Dermis microvascular lymphatic vessel endothelial cell (primary cell): ENCODE measurements around the gene RBP3. TPM values are rescaled to one million over a fixed set of nuclear protein-coding genes. Genes with fewer than 3 reads are reported as not detected.

ENCODE experiments used
- DNase-seq, 2 donors: peaks; one replicate each; pipeline versions ENCODE4 v3.0.0 to v3.0.0-alpha.2; 2010; ENCODE audit warnings: low read depth in 2 of 2
- total RNA-seq: library from RNA; depleted of rRNA; stranded (reverse); fragments of >200 nt; gene quantifications from 2 replicates; pipeline ENCODE4 v1.2.1, GENCODE V29; 2014

RBP3 gene
- total RNA-seq, 1 donor from 2014 or later: not detected

DNA sequence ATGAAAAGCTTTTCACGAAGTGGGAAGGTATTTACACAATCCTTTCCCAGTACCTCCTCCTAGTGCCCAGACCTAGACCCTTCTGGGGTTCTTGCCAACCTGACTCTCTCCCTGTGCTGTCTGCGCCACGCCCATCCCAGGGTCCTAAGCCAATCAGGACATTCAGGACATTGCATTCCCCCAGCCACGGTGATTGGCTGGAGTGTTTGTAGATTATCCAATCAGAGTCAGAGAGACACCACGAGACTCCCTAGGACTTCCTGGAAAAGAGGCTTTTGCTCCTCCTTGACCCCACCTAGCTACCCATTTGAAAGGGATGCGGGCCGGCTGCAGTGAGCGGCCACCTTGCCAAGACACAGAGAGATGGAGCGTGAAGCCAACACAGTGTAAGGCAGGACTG, 29.5 kb upstream of the RBP3 start:
- no peak for DNase-seq

DNA sequence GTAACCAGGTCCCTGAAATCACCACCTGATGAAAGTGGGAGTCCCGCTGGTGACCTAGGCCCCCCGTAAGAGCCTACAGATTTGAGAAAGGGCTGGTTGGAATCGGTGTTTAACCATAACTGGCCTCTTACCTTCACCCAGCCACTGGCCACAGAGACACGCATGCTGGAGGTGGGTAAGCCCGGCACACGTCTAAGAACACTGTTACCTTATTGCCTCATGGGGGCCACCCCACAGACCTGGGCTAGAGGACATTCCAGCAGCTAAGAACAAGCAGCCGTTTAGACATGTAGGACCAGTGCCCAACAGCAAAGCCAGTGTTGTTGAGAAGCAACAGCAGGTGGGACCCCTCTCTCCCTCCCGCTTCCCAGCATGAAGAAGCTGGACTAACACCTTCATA, 28.4 kb upstream of the RBP3 start:
- DNase-seq: no peak

DNA sequence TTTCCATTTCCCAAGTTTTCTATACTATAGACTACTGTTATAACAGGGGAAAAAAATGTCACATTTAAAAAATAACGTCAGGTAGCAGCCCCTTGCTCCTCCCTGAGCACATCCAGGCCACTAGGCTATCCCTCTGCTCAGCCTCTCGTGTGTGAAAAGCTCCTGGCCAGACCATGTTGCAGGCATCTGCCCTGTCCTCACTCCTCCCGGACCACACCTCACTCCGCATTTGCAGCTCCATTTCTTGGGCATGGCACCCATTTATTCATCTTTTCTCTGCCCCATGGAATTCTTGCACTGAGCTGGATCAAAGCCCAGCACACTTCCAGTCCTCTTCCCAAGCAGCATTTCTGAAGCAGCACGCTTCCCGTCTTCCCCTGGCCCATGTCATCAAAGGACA, 27.4 kb upstream of the RBP3 start:
- DNase-seq: no peak

DNA sequence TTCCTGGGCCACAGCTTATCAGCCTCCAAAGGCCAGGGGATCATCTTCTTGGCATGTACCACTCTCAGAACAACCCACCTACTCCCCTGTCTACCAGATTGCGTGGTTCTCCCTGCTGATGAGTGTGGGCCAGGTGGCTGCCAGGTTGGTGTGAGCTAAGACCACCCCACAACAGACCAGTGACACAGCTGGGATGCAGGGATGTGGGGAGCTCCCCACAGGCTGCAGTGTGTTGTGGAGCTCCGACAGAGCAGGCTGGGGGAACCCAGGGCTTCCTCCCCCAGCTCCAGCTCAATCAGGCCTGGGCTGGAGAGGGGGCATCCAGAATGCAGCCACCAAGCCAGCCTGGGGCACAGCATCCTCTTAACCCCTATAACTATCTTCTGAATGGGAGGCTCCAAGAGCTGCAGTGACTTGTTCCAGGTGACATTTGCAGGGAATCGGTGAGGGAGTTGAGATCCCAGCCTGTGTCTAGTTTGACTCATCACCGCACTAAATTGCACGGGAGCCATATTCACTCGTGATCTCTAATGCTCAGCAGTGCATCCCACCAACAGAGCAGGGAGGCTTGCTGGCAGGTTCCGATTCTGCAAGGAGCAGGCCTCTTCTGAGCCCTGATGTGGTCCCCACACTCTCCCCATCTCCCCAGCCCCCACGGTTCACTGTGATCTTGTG, 26.5 kb upstream of the RBP3 start:
- DNase-seq: no peak

DNA sequence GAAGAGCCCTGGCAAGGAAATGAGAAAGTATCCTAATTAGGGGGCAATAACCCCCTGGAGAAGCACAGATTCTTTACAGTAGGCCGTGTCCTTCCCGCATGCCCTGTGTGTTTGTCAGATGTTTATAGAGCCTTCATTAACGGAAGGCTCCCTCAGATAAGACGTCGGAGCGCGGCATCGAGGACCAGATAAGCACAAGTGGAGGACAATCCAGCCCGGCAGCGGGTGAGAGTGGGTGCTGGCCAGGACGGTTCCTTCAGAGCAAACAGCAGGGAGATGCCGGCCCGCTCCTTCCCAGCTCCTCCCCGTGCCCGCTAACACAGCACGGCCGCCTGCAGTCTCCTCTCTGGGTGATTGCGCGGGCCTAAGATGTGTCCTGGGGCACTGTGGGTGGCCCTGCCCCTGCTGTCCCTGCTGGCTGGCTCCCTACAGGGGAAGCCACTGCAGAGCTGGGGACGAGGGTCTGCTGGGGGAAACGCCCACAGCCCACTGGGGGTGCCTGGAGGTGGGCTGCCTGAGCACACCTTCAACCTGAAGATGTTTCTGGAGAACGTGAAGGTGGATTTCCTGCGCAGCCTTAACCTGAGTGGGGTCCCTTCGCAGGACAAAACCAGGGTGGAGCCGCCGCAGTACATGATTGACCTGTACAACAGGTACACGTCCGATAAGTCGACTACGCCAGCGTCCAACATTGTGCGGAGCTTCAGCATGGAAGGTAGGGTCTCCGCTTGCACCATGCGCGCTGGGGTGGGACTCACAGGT, 25.7 kb upstream of the RBP3 start, which contains the start of gene GDF2:
TSS of gene GDF2 (plus strand) at position 155 of the 762 bp plus-strand sequence. CDS start at position 370, 215 bp downstream.
- no peak for DNase-seq

DNA sequence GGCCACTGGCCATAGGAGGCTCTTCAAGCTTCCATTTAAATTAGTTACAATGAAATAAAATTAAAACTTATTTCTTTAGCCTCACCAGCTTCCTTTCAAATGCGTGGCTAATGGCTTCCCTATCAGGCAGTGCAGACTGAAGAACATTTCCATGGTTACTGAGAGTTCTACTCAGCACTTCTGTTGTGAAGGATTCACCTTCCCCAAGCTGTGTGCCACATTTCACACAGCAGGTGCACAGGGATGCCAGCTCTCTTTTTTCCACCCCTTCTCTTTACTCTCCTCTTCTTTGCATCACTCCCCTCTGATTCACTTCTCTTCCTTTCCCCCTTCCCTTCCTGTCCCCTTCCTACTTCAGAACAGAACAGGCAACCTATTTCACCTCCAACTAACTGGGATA, 25.1 kb upstream of the RBP3 start:
- no peak for DNase-seq

DNA sequence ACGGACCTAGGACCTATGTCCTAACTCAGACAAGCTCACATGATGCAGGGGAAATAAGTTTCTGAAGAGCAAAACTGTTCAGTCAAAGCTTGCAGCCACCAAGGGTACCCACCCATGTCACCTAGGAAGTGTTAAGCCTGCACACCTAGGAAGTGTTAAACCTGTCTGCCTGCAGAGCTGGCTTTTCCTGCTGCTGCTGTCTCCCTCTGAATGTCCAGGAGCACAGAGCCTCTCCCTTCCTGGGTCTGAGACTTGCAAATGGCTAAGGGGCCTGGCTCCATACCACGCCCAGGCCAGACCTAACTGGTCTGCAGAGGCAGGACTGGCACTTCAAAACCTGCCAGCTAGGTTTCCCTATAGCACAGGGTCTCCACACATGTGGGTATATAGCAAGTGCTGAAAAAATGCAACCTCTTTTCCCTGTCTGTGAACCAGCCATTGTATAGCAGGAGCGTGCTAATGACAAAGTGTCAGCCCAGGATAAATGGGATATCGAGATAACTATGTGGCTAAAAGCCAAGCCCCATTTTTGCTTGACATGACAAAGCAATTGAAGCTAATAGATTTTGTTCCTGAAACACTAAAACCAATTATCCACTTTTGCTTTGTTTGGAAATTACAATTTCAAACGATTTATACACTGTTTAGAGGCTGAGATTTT, 24.4 kb upstream of the RBP3 start:
- no peak for DNase-seq

DNA sequence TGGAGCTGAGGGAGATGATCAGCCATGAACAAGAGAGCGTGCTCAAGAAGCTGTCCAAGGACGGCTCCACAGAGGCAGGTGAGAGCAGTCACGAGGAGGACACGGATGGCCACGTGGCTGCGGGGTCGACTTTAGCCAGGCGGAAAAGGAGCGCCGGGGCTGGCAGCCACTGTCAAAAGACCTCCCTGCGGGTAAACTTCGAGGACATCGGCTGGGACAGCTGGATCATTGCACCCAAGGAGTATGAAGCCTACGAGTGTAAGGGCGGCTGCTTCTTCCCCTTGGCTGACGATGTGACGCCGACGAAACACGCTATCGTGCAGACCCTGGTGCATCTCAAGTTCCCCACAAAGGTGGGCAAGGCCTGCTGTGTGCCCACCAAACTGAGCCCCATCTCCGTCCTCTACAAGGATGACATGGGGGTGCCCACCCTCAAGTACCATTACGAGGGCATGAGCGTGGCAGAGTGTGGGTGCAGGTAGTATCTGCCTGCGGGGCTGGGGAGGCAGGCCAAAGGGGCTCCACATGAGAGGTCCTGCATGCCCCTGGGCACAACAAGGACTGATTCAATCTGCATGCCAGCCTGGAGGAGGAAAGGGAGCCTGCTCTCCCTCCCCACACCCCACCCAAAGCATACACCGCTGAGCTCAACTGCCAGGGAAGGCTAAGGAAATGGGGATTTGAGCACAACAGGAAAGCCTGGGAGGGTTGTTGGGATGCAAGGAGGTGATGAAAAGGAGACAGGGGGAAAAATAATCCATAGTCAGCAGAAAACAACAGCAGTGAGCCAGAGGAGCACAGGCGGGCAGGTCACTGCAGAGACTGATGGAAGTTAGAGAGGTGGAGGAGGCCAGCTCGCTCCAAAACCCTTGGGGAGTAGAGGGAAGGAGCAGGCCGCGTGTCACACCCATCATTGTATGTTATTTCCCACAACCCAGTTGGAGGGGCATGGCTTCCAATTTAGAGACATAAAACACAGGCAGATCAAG, 22.6 kb upstream of the RBP3 start:
- DNase-seq: no peak

DNA sequence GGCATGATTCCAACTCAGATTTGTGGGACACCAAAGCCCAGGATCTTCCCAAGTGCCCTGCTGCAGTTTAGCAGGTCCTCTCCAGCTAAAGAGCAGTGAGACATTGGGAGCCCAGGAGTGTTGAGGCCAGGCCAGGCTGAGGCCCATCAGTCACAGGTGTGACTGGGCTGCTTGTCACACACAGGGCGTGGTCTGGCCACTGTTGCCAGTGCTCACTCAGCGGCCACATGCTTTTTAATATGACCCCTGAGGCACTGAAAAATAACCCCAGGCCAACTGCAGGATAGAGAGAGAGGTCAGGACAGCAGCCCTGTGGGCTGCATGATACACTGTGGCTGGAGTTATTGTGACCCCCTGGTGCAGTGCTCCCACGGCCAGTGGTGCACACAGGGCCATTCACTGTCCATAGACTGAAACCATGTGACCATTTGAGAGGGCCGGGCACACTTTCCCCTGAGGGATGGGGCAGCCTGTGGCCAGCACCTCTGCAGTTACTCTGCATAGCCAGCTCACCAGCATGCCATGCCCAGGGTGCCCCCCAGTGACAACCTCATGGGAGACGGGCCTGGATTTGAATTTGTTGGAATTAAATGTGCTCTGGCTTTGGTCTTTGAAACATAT, 21.7 kb upstream of the RBP3 start:
- DNase-seq: no peak

DNA sequence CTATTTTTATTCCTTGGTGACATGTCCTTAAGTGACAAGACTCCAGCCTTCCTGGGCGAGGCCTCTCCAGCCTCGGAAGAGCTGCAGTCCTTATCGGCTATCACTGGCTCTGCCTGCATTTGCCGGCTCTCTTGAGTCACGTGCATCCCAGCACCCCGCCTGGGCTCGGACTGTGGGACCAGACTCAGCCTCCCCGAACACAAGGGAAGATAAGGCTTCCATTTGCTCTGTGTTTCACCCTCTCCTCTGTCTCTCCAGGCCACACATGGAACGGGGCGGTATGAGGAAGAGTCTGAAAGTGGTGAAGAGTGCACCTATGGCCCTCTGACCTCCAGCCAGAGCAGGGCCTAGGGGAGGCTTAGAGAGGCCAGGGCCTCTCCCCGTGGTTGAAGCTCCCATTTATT, 21.2 kb upstream of the RBP3 start:
- no peak for DNase-seq

DNA sequence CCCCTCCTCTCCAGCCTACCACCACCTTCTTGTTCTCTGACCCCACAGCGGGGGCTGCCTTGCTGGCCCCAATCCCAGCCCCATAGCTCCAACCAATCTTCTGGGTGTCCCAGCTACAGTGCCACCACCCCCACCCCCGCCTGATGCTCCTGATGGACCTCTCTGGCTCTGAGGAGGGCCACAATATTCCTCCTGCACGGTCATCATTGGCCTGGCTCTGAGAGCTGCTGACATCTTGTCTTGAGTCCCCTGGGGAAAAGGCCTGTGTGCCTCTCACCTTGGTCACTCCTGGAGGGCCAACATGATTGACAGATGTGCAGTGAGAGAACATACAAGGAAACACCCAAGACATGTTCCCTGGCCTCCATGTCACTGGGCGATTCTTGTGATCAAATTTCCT, 18.3 kb upstream of the RBP3 start:
- no peak for DNase-seq

DNA sequence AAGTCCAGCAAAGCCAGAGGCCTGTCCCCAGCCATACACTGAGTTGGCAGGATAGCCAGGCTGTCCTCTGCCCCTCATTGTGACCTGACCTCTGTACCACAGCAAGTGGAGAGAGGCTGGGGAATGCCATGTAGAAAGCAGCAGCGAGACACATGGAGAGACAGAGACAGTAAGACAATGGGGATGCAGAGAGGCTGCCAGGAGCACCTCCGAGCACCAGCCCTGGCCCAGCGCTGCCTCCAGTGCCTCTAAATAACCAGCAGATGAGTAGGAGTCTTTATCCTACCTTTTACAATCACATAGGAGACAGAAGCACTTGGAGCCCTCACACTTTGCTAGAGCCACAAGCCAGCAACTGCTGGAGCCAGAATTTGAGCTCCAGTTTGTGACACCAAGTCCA, 17.8 kb upstream of the RBP3 start:
- DNase-seq: no peak

DNA sequence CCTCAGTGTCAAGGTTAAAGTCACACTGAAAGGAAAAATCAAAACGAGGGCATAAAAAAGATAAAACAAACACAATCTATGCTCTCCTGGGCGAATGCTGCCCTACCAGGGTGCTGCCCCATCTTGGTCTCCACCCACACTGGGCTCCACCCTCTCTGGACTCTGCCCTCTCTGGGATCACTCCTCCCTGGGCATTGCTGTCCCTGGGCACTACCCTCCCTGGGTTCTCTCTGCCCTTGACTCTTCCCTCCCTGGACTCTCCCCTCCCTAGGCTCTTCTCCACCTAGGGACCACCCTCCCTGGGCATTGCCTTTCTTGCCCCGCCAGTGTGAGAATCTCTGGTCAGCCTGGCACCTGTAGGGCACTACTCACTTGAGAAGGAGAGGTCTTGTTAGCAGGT, 17.4 kb upstream of the RBP3 start:
- no peak for DNase-seq

DNA sequence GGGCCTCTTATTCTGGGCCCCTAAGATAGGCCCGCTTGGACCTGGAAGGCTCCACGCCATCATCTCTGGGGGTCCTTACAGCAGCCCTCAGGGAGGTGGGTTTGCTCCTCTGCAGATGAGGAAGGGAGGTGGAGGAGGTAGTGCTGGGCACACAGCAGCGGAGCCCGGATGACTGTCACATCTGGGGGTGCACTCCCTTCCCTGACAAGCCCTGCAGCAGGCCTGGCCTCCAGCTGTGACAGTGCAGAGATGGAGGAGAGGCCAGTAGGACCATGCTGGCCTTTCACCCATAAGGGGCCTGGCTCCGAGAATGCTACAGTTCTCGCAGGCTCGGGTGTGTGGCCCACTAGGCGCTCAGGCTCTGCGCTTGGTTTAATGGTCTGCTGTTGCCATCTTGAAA, 16.7 kb upstream of the RBP3 start:
- no peak for DNase-seq

DNA sequence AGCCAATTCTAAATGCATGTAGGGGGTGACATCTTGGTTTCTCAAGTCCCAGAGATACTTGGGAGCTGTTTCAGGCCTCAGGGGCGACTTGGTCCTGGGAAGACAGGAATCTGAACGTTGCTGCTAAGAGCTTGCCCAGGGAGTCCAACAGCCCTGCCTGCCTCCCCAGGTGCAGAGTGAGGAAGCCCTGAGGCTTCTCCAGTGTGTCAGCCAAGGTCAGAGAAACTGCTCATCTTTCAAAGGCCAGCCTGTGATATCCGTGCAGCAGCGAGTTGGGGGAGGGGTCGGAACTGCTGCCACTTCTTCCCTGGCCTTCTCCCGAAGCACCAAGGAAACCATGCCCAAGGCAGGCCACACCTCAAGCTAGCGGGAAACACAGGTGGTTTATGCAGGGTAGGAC, 16.2 kb upstream of the RBP3 start:
- DNase-seq: no peak

DNA sequence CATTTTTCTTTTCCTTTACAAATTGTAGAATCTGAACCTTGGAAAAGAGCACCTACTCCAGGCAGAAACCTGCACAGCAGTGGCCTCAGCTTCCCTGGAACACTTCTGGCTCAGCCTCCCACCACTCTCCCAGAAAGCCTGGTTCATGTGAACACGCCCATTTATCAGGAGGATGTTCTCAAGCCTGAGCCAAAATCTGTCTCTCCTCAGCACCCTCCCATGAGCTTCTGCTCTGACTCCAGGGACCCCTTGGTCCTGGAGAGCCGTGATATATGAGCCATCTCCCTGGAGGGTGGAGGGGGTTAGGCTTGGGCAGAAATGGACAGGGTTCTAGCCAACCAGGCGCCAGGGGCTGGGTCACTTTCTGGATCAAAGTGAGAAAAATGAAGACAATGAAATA, 15.8 kb upstream of the RBP3 start:
- no peak for DNase-seq

DNA sequence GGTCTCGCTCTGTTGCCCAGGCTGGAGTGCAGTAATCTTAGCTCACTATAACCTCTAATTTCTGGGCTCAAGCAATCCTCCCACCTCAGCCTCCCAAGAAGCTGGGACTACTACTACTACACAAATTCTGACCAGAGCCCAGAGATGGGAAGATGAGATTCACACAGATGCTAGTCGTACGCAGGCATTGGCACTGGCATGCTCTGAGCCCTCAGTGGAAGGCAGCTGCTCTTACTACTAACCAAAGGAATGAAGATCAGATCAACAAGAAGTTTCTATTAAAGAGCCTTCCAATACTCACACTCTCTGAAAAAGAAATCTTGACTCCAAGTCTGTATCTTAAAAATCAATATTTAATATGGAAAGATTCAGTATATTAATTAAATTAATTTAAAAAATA, 15.2 kb upstream of the RBP3 start:
- no peak for DNase-seq

DNA sequence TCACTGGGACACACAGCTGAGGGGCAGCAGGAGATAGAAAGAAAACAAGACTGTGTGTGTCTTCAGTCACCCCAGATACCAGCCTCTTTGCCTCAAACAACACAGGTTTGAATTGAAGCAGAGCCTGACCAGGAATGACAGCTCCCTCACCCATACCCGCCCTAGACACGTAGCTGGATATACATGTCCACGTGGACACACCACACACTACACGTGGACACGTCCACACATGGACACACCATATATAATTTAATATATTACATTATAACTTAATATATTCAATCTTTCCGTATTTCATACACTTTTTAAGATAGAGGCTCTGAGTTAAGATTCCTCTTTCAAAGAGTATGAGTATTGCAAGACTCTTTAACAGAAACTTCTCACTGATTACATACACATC, 14.6 kb upstream of the RBP3 start:
- no peak for DNase-seq

DNA sequence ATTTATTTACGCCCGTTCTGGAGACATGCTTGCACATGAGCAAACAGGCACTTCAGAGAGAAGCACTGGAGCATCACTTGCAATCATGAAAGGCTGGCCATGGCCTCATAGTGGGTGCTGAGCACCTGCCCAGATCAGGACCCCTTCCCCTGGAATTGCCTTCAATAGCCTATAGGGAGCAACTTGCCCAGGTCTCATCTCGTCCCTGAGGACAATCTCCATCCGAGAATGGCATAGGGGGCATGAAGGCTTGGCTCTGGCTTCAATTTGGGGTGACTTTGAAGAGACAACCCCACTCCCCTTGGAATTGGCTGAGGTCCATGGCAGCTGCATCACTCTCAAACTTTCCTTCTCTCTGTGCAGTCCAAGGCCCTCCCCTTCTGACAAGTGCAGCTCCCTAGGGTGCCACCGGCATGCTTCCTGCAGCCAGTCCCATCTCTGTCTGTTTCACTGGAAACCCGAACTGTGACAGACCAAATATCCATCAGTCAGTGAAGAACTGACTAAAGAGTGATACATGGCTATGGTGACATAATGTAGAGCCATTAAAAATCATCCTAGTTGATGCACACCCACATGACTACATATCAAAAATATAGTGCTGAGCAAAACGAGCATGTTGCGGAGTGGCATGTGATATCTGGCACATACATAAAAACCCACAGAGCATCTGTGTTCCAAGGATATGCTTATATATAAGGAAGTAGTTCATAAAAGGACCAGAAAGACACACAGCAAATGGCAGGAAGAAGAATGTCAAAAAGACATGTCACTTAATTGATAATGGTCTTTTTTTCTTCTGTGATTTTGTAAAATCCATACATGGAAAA, 13.5 kb upstream of the RBP3 start:
- DNase-seq: no peak

DNA sequence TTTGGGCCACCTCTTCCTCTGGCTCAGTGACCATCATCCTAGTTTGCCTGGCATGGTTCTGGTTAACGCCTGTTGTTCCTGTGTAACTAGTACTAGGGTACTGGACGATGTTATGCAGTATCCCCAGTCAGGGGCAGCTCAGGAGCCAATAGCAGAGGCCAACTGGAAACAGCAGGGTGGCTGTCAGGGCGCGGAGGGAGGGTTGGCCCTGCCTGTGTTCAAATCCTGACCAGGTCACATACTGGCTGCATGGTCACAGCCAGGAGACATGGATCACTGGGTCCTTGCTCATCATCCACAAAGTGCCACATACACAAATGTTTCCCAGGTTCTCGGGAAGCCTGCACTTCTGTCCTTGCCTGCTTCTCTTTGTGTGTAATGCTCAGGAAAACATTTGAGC, 12.3 kb upstream of the RBP3 start:
- no peak for DNase-seq
